H9 (cell line): ENCODE measurements around the gene LYPD8. TPM values are rescaled to one million over a fixed set of nuclear protein-coding genes. Genes with fewer than 3 reads are reported as not detected.

Experiments
- DNase-seq: peaks from one replicate; pipeline ENCODE4 v3.0.0-alpha.2; 2017
- H2AFZ ChIP-seq: one replicate; pipeline ENCODE4 v1.6.1; 2013; ENCODE audit warnings: mild to moderate bottlenecking, low read length, control low read depth, moderate library complexity
- H2AK5ac ChIP-seq: 2 replicates; pipeline ENCODE4 v1.6.1; 2013; ENCODE audit warnings: low read length, control low read depth, mixed read lengths; ENCODE audit not compliant: insufficient read length
- H2BK120ac ChIP-seq: one replicate; pipeline ENCODE4 v1.6.1; 2013; ENCODE audit warnings: low read depth, mild to moderate bottlenecking, low read length, control low read depth, inconsistent platforms; ENCODE audit not compliant: poor library complexity, severe bottlenecking
- H2BK12ac ChIP-seq: 2 replicates; pipeline ENCODE4 v1.6.1; 2013; ENCODE audit warnings: low read length, control low read depth, mixed read lengths, low read depth; ENCODE audit not compliant: insufficient read length
- H2BK15ac ChIP-seq: 2 replicates; pipeline ENCODE4 v1.6.1; 2013; ENCODE audit warnings: low read depth, low read length, control low read depth
- H2BK20ac ChIP-seq: one replicate; pipeline ENCODE4 v1.6.1; 2013; ENCODE audit warnings: low read depth, mild to moderate bottlenecking, low read length, control low read depth, inconsistent platforms; ENCODE audit not compliant: poor library complexity, severe bottlenecking
- H2BK5ac ChIP-seq: 2 replicates; pipeline ENCODE4 v1.6.1; 2013; ENCODE audit warnings: low read length, control low read depth, mixed read lengths; ENCODE audit not compliant: insufficient read length
- H3K14ac ChIP-seq: 2 replicates; pipeline ENCODE4 v1.6.1; 2013; ENCODE audit warnings: low read length, control low read depth; ENCODE audit not compliant: insufficient read depth
- H3K18ac ChIP-seq: 2 replicates; pipeline ENCODE4 v1.6.1; 2013; ENCODE audit warnings: low read depth, mild to moderate bottlenecking, mixed read lengths, low read length, control low read depth; ENCODE audit not compliant: insufficient read length
- H3K23ac ChIP-seq: 2 replicates; pipeline ENCODE4 v1.6.1; 2013; ENCODE audit warnings: low read length, control low read depth, mixed read lengths, low read depth; ENCODE audit not compliant: insufficient read length
- H3K23me2 ChIP-seq: 2 replicates; pipeline ENCODE4 v1.6.1; 2013; ENCODE audit warnings: low read depth, mild to moderate bottlenecking, mixed read lengths, low read length, control low read depth; ENCODE audit not compliant: insufficient read length, poor library complexity, severe bottlenecking
- H3K27ac ChIP-seq: 2 replicates; pipeline ENCODE4 v1.5.1; 2013; ENCODE audit warnings: low read length, control low read depth, mixed read lengths, low read depth; ENCODE audit not compliant: insufficient read length
- H3K27me3 ChIP-seq: 2 replicates; pipeline ENCODE4 v1.6.1; 2013; ENCODE audit warnings: low read length, control low read depth, inconsistent platforms; ENCODE audit not compliant: insufficient read depth
- H3K4ac ChIP-seq: 2 replicates; pipeline ENCODE4 v1.6.1; 2013; ENCODE audit warnings: low read depth, mild to moderate bottlenecking, control low read depth, inconsistent platforms, low read length, moderate library complexity
- H3K4me1 ChIP-seq: 2 replicates; pipeline ENCODE4 v1.6.1; 2013; ENCODE audit warnings: low read length, control low read depth, inconsistent platforms; ENCODE audit not compliant: insufficient read depth
- H3K4me2 ChIP-seq: 2 replicates; pipeline ENCODE4 v1.6.1; 2013; ENCODE audit warnings: low read length, control low read depth, mixed read lengths; ENCODE audit not compliant: insufficient read length, insufficient read depth
- H3K56ac ChIP-seq: 2 replicates; pipeline ENCODE4 v1.6.1; 2013; ENCODE audit warnings: low read depth, mild to moderate bottlenecking, mixed read lengths, low read length, control low read depth; ENCODE audit not compliant: insufficient read length
- H3K79me1 ChIP-seq: 2 replicates; pipeline ENCODE4 v1.6.1; 2013; ENCODE audit warnings: low read depth, mild to moderate bottlenecking, moderate library complexity, low read length, control low read depth, inconsistent platforms; ENCODE audit not compliant: insufficient read depth, poor library complexity, severe bottlenecking
- H3K79me2 ChIP-seq: 2 replicates; pipeline ENCODE4 v1.6.1; 2013; ENCODE audit warnings: low read length, control low read depth, inconsistent platforms; ENCODE audit not compliant: insufficient read depth
- H3K9ac ChIP-seq: 2 replicates; pipeline ENCODE4 v1.6.1; 2013; ENCODE audit warnings: low read length, control low read depth, mixed read lengths; ENCODE audit not compliant: insufficient read length; ENCODE audit errors: extremely low read depth
- H3K9me3 ChIP-seq: one replicate; pipeline ENCODE4 v1.6.1; 2013; ENCODE audit warnings: low read depth, low read length, inconsistent platforms; ENCODE audit not compliant: control insufficient read depth
- H3T11ph ChIP-seq: one replicate; pipeline ENCODE4 v1.6.1; 2013; ENCODE audit warnings: mild to moderate bottlenecking, low read length, control low read depth, inconsistent platforms
- H4K20me1 ChIP-seq: one replicate; pipeline ENCODE4 v1.6.1; 2013; ENCODE audit not compliant: control insufficient read depth, insufficient read length, insufficient read depth
- H4K5ac ChIP-seq: 2 replicates; pipeline ENCODE4 v1.6.1; 2013; ENCODE audit warnings: low read depth, mild to moderate bottlenecking, mixed read lengths, low read length, control low read depth; ENCODE audit not compliant: insufficient read length
- H4K8ac ChIP-seq: replicated peaks from 2 replicates; pipeline ENCODE4 v1.6.1; 2013; ENCODE audit warnings: low read length, control low read depth, mixed read lengths, low read depth; ENCODE audit not compliant: insufficient read length
- H4K91ac ChIP-seq: 2 replicates; pipeline ENCODE4 v1.6.1; 2013; ENCODE audit warnings: low read depth, mild to moderate bottlenecking, moderate library complexity, mixed read lengths, low read length, control low read depth; ENCODE audit not compliant: insufficient read length
- H3K27ac Mint-ChIP-seq, 3 experiments: 2 replicates in 2 of 3; 3 replicates in 1 of 3; pipeline ENCODE4 v1.8.0; 2020 to 2021; ENCODE audit warnings: mixed read lengths in 3 of 3, mild to moderate bottlenecking in 1 of 3, moderate library complexity in 1 of 3
- H3K27me3 Mint-ChIP-seq: 2 replicates; pipeline ENCODE4 v1.8.0; 2021; ENCODE audit warnings: low read depth, mild to moderate bottlenecking, moderate library complexity, mixed read lengths
- H3K36me3 Mint-ChIP-seq, 3 experiments: 2 replicates in 2 of 3; 3 replicates in 1 of 3; pipeline ENCODE4 v1.8.0; 2020 to 2021; ENCODE audit warnings: low read depth in 3 of 3, mixed read lengths in 3 of 3; ENCODE audit not compliant: insufficient read depth in 1 of 3
- H3K4me1 Mint-ChIP-seq, 2 experiments: 2 replicates each; pipeline ENCODE4 v1.8.0; 2020; ENCODE audit warnings: mixed read lengths in 2 of 2
- H3K4me3 Mint-ChIP-seq, 2 experiments: 2 replicates in 1 of 2; 3 replicates in 1 of 2; pipeline ENCODE4 v1.8.0; 2020 to 2021; ENCODE audit warnings: mild to moderate bottlenecking in 2 of 2, mixed read lengths in 2 of 2, moderate library complexity in 1 of 2
- H3K9me3 Mint-ChIP-seq, 2 experiments: 2 replicates in 1 of 2; 3 replicates in 1 of 2; pipeline ENCODE4 v1.8.0; 2020; ENCODE audit warnings: mild to moderate bottlenecking in 2 of 2, mixed read lengths in 2 of 2, moderate library complexity in 1 of 2
- CTCF ChIP-seq: fragments of 200-600 bp; sonication (generic); conservative IDR thresholded peaks from 3 replicates; pipeline ENCODE4 v1.8.0; 2021; ENCODE audit warnings: antibody characterized with exemption, mild to moderate bottlenecking
- WGBS: extraction: QIAGEN DNeasy Blood & Tissue Kit; methylation state at CpG from one replicate; pipeline ENCODE4 v1.1.7; 2013; ENCODE audit warnings: missing lambda C conversion rate, low lambda C conversion rate, mixed read lengths; ENCODE audit not compliant: insufficient read length; ENCODE audit errors: extremely low coverage; 5-methylcytosine and 5-hydroxymethylcytosine counted together
- total RNA-seq: library from RNA; stranded (reverse); gene quantifications from 2 replicates; pipeline ENCODE4 v1.2.1, GENCODE V29; 2021

The LYPD8 gene
- total RNA-seq, 1 experiment from 2014 or later = not detected

GRCh38 chr1:248753029-248753594 lies 2.4 kb downstream of the LYPD8 start:
- no peak overlapping the region for H4K91ac ChIP-seq
- H4K5ac ChIP-seq = no peak overlapping the region
- no peaks in the 10 kb centered on the region for H3K79me2 ChIP-seq
- H3K4me1 Mint-ChIP-seq = no peaks in the 10 kb centered on the region
- H3K18ac ChIP-seq = no peak overlapping the region
- H2BK20ac ChIP-seq = no peak overlapping the region
- no peak overlapping the region for H4K8ac ChIP-seq
- H3K27me3 ChIP-seq = no peaks in the 10 kb centered on the region
- WGBS = 100% methylated on average over 1 of the region's 1 CpG
- H3K36me3 Mint-ChIP-seq = peaks cover 0 to 33% (median 3%) of the 10 kb centered on the region in 3 experiments; a peak in 4 of 7 replicates
- no peak overlapping the region for H2BK120ac ChIP-seq
- DNase-seq = no peak
- no peaks in the 10 kb centered on the region for H3K79me1 ChIP-seq
- H3K9ac ChIP-seq = no peak overlapping the region
- no peak overlapping the region for H2BK5ac ChIP-seq
- H3K27ac ChIP-seq = no peak overlapping the region
- no peak overlapping the region for H3K4me2 ChIP-seq
- H3K4ac ChIP-seq = no peak overlapping the region
- TF ChIP-seq CTCF = no peak
- no peak overlapping the region for H3T11ph ChIP-seq
- H2BK12ac ChIP-seq = no peak overlapping the region
- peaks cover 92% of the 10 kb centered on the region for H3K9me3 ChIP-seq
- no peak overlapping the region for H2AFZ ChIP-seq
- H3K23me2 ChIP-seq = no peaks in the 10 kb centered on the region
- peaks cover 18 to 50% of the 10 kb centered on the region in 2 experiments for H3K9me3 Mint-ChIP-seq
- H3K27me3 Mint-ChIP-seq = no peaks in the 10 kb centered on the region
- no peak overlapping the region for H2BK15ac ChIP-seq
- H4K20me1 ChIP-seq = no peaks in the 10 kb centered on the region
- H3K56ac ChIP-seq = no peak overlapping the region
- no peak overlapping the region for H2AK5ac ChIP-seq
- no peak overlapping the region for H3K23ac ChIP-seq
- H3K14ac ChIP-seq = no peak overlapping the region
- no peak overlapping the region for H3K4me3 Mint-ChIP-seq
- H3K4me1 ChIP-seq = no peaks in the 10 kb centered on the region
- H3K27ac Mint-ChIP-seq = no peak overlapping the region
